ENCODE results near the gene NEXN. TPM values are rescaled to one million over a fixed set of nuclear protein-coding genes. Genes with fewer than 3 reads are reported as not detected.

Gene NEXN
- total and polyA plus RNA-seq, 2 experiments from 2014 or later, result 42.9 to 83.9 TPM

GRCh38 chr1:77925956-77926355, 37.5 kb downstream of the NEXN start:
- Histone ChIP-seq H3K4me1 (ENCODE audit: low read depth) (no peaks in the 10 kb centered on the region), H3K4me3 (no peak overlapping the region), H3K27me3 (no peaks in the 10 kb centered on the region), H3K9me3 (ENCODE audit: low read depth) (no peaks in the 10 kb centered on the region), H3K27ac (no peak overlapping the region), H3K36me3 (peaks cover 72% of the 10 kb centered on the region)
- DNase-seq (ENCODE audit: low read depth in 1 of 2, low spot score in 1 of 2), result peak in 1 of 2 donors; percentile 27
- TF ChIP-seq, protein P1, sequence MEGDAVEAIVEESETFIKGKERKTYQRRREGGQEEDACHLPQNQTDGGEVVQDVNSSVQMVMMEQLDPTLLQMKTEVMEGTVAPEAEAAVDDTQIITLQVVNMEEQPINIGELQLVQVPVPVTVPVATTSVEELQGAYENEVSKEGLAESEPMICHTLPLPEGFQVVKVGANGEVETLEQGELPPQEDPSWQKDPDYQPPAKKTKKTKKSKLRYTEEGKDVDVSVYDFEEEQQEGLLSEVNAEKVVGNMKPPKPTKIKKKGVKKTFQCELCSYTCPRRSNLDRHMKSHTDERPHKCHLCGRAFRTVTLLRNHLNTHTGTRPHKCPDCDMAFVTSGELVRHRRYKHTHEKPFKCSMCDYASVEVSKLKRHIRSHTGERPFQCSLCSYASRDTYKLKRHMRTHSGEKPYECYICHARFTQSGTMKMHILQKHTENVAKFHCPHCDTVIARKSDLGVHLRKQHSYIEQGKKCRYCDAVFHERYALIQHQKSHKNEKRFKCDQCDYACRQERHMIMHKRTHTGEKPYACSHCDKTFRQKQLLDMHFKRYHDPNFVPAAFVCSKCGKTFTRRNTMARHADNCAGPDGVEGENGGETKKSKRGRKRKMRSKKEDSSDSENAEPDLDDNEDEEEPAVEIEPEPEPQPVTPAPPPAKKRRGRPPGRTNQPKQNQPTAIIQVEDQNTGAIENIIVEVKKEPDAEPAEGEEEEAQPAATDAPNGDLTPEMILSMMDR (IDR thresholded peaks at IDR 0.05; ENCODE audit: low read depth, low read length), result no peak

DNA sequence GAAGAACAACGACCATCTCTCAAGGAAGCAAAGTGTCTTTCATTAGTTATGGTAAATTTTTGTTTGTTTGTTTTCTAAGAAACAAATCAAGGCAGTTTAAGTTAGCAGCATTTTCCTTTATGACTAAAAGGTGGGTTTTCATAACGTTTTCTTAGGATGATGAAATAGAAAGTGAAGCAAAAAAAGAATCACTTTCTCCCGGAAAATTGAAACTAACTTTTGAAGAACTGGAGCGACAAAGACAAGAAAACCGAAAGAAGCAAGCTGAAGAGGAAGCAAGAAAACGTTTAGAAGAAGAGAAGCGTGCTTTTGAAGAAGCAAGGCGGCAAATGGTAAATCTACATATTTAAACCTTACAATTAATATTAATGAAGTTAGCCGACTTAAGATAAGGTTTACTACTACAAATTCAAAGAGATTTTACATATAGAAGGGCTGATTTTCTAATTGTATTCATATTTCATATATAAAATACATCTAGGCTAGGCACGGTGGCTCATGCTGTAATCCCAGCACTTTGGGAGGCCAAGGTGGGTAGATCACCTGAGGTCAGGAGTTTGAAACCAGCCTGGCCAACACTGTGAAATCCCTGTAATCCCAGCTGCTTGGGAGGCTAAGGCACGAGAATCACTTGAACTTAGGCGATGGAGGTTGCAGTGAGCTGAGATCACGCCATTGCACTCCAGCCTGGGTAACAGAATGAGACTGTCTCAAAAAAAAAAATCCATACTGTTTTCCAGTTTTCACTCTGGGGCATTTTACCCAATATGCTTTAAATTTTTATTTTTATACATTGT, 38.3 kb downstream of the NEXN start:
- Histone ChIP-seq H3K4me3 (no peak overlapping the region), H3K4me1 (ENCODE audit: low read depth) (no peaks in the 10 kb centered on the region), H3K9me3 (ENCODE audit: low read depth) (no peaks in the 10 kb centered on the region), H3K27ac (peak overlapping the region; percentile 38), H3K36me3 (peaks cover 70% of the 10 kb centered on the region), H3K27me3 (no peaks in the 10 kb centered on the region)
- no peak for DNase-seq (ENCODE audit: low read depth in 1 of 2, low spot score in 1 of 2)
- TF ChIP-seq, protein P1 (IDR thresholded peaks at IDR 0.05; ENCODE audit: low read depth, low read length), result no peak

DNA sequence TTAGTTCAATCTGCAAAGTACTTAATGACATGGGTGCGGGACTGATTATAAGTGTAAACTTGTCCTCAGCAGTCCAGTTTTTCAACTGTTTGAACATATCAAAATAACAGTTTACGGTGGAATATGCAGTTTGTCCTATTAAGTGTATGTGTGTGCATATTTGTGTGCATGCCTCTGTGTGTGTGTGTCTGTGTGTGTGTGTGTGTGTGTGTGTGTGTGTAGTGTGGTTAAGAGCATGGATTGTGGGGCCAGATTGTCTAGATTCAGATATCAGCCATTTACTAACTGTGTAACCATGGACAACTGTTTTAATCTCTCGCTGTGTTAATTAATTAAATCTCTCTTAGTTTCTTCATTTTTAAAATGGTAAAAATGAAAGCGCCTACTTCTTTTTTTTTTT, 39.0 kb downstream of the NEXN start:
- Histone ChIP-seq H3K4me3 (no peak overlapping the region), H3K27ac (peak overlapping the region; percentile 38), H3K27me3 (no peaks in the 10 kb centered on the region), H3K9me3 (ENCODE audit: low read depth) (no peaks in the 10 kb centered on the region), H3K36me3 (peaks cover 74% of the 10 kb centered on the region), H3K4me1 (ENCODE audit: low read depth) (no peaks in the 10 kb centered on the region)
- no peak for DNase-seq (ENCODE audit: low read depth in 1 of 2, low spot score in 1 of 2)
- TF ChIP-seq, protein P1 (IDR thresholded peaks at IDR 0.05; ENCODE audit: low read depth, low read length), result no peak

DNA sequence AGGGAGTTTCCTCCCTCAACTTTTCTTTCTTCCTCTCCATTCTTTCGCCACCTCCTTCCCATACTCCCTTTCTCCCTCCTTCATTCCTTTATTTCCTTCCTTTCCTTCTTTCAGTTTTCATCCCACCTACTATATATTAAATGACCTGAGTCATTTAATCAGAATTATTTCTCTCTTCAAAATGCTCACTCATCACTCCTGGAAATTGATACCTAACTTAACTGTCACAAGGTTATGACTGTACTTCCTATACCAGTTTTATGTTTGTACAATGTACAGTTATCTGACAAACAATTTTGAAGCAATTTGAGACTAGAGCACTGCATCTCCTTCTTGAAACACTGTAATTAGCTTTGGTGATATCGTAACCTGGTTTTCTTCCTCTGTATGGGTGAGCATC, 41.4 kb downstream of the NEXN start:
- Histone ChIP-seq H3K4me3 (no peak overlapping the region), H3K9me3 (ENCODE audit: low read depth) (no peaks in the 10 kb centered on the region), H3K27me3 (no peaks in the 10 kb centered on the region), H3K36me3 (peaks cover 90% of the 10 kb centered on the region), H3K4me1 (ENCODE audit: low read depth) (no peaks in the 10 kb centered on the region), H3K27ac (no peak overlapping the region)
- TF ChIP-seq, protein P1 (IDR thresholded peaks at IDR 0.05; ENCODE audit: low read depth, low read length), result no peak
- no peak for DNase-seq (ENCODE audit: low read depth in 1 of 2, low spot score in 1 of 2)

DNA sequence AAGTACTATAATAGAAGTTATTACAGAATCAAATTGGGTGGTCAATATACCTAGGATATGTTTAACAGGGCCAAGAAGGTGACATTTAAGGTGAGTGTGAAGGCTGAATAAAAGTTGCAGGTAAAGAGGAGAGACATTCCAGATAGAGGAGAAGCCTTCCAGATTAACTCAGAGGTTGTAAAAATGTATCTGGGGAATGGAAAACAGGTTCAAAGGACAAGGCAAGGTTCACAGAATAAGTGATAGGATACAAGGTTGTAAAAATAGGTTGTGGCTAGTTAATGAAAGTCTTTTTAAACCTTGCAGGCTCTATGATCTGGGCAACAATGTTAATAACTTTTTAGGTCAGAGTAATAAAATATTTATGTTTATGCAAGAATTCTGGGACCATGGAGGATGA, 50.2 kb downstream of the NEXN start:
- peaks cover 67% of the 10 kb centered on the region for H3K36me3 ChIP-seq

More for the DNA sequence above, 50.2 kb downstream of the NEXN start:
- DNase-seq (ENCODE audit: low read depth in 1 of 2, low spot score in 1 of 2), result no peak
- Histone ChIP-seq H3K4me1 (ENCODE audit: low read depth) (no peaks in the 10 kb centered on the region), H3K27me3 (no peaks in the 10 kb centered on the region), H3K4me3 (no peak overlapping the region), H3K9me3 (ENCODE audit: low read depth) (no peaks in the 10 kb centered on the region), H3K27ac (peak overlapping the region; percentile 76)
- TF ChIP-seq, protein P1 (IDR thresholded peaks at IDR 0.05; ENCODE audit: low read depth, low read length), result no peak

Data from cardiac muscle cell (in vitro differentiated cells and primary cell).